Measurements from ENCODE around the gene CREB3L1.
A peak's percentile ranks its signal among the peaks of the same experiment; 100 is the strongest.

CREB3L1 gene

GRCh38 chr11:46277622-46278386, at the start of gene CREB3L1:
Gene CREB3L1, plus strand, starts transcription at chr11:46277662. Its CDS starts 450 bp downstream, at chr11:46278112.
- no peak for DNase-seq (ENCODE audit: low read depth)
- H3K4me3 ChIP-seq (ENCODE audit: low read depth, low read length) = peak within 1 kb of the TSS; percentile 97

GRCh38 chr11:46229230-46229629, 48.2 kb upstream of the CREB3L1 start:
- no peak overlapping the region for H3K4me3 ChIP-seq (ENCODE audit: low read depth, low read length)
- DNase-seq (ENCODE audit: low read depth) = no peak

GRCh38 chr11:46234311-46234710, 43.2 kb upstream of the CREB3L1 start:
- no peak overlapping the region for H3K4me3 ChIP-seq (ENCODE audit: low read depth, low read length)
- no peak for DNase-seq (ENCODE audit: low read depth)

GRCh38 chr11:46235777-46236688, 41.4 kb upstream of the CREB3L1 start:
- no peak for DNase-seq (ENCODE audit: low read depth)
- no peak overlapping the region for H3K4me3 ChIP-seq (ENCODE audit: low read depth, low read length)

- DNase-seq (ENCODE audit: low read depth) = no peak
- H3K4me3 ChIP-seq (ENCODE audit: low read depth, low read length) = no peak overlapping the region
Measured at GRCh38 chr11:46236918-46237247, 40.6 kb upstream of the CREB3L1 start.

- peak overlapping the region; percentile 45 for H3K4me3 ChIP-seq (ENCODE audit: low read depth, low read length)
- DNase-seq (ENCODE audit: low read depth) = no peak
Measured at GRCh38 chr11:46237248-46238077, 40.0 kb upstream of the CREB3L1 start.

GRCh38 chr11:46238078-46238966, 39.1 kb upstream of the CREB3L1 start:
- no peak for DNase-seq (ENCODE audit: low read depth)
- peak overlapping the region; percentile 45 for H3K4me3 ChIP-seq (ENCODE audit: low read depth, low read length)

- no peak for DNase-seq (ENCODE audit: low read depth)
- H3K4me3 ChIP-seq (ENCODE audit: low read depth, low read length) = peak overlapping the region; percentile 45
Measured at GRCh38 chr11:46238967-46239800, 38.3 kb upstream of the CREB3L1 start.

GRCh38 chr11:46239801-46240061, 37.7 kb upstream of the CREB3L1 start:
- H3K4me3 ChIP-seq (ENCODE audit: low read depth, low read length) = no peak overlapping the region

GRCh38 chr11:46240371-46240770, 37.1 kb upstream of the CREB3L1 start:
- no peak overlapping the region for H3K4me3 ChIP-seq (ENCODE audit: low read depth, low read length)
- no peak for DNase-seq (ENCODE audit: low read depth)

More at GRCh38 chr11:46239801-46240061, 37.7 kb upstream of the CREB3L1 start:
- DNase-seq (ENCODE audit: low read depth) = no peak

GRCh38 chr11:46240861-46241260, 36.6 kb upstream of the CREB3L1 start:
- no peak for DNase-seq (ENCODE audit: low read depth)

GRCh38 chr11:46242041-46242951, 35.2 kb upstream of the CREB3L1 start:
- no peak for DNase-seq (ENCODE audit: low read depth)
- peak overlapping the region; percentile 44 for H3K4me3 ChIP-seq (ENCODE audit: low read depth, low read length)

More at GRCh38 chr11:46240861-46241260, 36.6 kb upstream of the CREB3L1 start:
- H3K4me3 ChIP-seq (ENCODE audit: low read depth, low read length) = no peak overlapping the region

GRCh38 chr11:46242952-46243795, 34.3 kb upstream of the CREB3L1 start:
- H3K4me3 ChIP-seq (ENCODE audit: low read depth, low read length) = peak overlapping the region; percentile 44
- peak; percentile 91 for DNase-seq (ENCODE audit: low read depth)

GRCh38 chr11:46243796-46244109, 33.7 kb upstream of the CREB3L1 start:
- H3K4me3 ChIP-seq (ENCODE audit: low read depth, low read length) = peak overlapping the region; percentile 44
- no peak for DNase-seq (ENCODE audit: low read depth)

- DNase-seq (ENCODE audit: low read depth) = no peak
- H3K4me3 ChIP-seq (ENCODE audit: low read depth, low read length) = no peak overlapping the region
Measured at GRCh38 chr11:46246521-46246920, 30.9 kb upstream of the CREB3L1 start.

- H3K4me3 ChIP-seq (ENCODE audit: low read depth, low read length) = no peak overlapping the region
- no peak for DNase-seq (ENCODE audit: low read depth)
Measured at GRCh38 chr11:46247090-46247489, 30.4 kb upstream of the CREB3L1 start.
